NOMO-1 treated with dmso at 0.1 percent for 144 hours (cell line): ENCODE data around the gene CD27.
"Not testable (repeated sequence)": the region's sequence is repeated elsewhere in the genome, so short reads cannot be mapped to it uniquely, and the experiment has no call there.

Experiments
- DNase-seq: peaks from one replicate; lab custom pipeline; 2025; ENCODE audit not compliant: unreplicated experiment; lab: John Stamatoyannopoulos, UW

Gene CD27

DNA sequence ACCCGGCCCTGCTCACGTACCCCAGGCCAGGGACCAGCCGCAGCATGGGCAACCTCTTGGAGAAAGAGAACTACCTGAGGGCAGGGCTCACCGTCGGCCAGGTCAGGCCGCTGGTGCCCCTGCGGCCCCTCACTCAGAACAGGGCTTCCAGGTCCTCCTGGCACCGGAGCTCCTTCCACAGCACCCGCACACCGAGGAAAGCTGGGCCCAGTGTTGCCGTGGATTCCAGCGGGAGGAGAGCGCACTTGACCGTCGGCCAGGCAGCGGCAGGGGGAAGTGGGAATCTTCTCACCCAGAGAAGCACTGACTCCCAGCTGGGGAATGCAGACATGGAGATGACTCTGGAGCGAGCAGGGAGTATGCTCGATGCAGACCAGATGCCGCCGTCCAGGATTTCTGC is 33.7 kb downstream of the CD27 start:
- DNase-seq, result no peak

DNA sequence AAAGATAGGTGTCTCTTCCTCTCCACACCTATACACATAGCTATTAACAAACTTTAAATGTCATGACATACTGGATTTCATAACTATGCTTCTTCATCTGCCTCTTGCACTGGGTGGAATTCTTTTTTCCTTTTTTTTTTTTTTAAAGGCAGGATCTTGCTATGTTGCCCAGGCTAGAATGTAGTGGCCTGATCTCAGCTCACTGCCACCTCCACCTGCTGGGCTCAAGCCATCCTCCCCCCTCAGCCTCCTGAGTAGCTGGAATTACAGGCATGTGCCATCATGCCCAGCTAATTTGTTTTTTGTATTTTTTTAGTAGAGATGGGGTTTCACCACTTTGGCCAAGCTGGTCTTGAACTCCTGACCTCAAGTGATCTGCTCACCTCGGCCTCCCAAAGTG is 43.5 kb downstream of the CD27 start:
- no peak for DNase-seq

DNA sequence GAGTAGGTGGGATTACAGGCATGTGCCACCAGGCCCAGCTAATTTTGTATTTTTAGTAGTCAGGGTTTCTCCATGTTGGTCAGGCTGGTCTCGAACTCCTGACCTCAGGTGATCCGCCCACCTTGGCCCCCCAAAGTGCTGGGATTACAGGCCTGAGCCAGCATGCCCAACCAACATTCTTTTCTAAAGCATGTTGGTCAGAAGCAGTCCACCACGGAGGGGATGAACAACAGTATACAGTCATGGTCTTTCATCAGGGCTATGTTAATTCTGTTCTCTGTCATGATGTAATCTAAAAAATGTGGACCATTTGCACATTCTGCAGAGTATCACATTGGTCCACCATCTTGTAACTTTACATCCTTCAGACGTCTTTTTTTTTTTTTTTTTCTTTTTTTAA is 44.7 kb downstream of the CD27 start:
- DNase-seq, result no peak

GRCh38 chr12:6490673-6491072 is 45.9 kb downstream of the CD27 start:
- not testable (repeated sequence) for DNase-seq

- peak; percentile 96 for DNase-seq
Observed at GRCh38 chr12:6492838-6493496, 48.2 kb downstream of the CD27 start, which contains the start of gene MRPL51. MRPL51 (minus strand) TSS chr12:6493262; CDS start chr12:6493136, 126 bp downstream.

- peak; percentile 99 for DNase-seq
Observed at GRCh38 chr12:6493497-6494257, 48.9 kb downstream of the CD27 start, which contains the start of gene NCAPD2. NCAPD2 (plus strand) TSS chr12:6494102; CDS start chr12:6495099, 997 bp downstream.

DNA sequence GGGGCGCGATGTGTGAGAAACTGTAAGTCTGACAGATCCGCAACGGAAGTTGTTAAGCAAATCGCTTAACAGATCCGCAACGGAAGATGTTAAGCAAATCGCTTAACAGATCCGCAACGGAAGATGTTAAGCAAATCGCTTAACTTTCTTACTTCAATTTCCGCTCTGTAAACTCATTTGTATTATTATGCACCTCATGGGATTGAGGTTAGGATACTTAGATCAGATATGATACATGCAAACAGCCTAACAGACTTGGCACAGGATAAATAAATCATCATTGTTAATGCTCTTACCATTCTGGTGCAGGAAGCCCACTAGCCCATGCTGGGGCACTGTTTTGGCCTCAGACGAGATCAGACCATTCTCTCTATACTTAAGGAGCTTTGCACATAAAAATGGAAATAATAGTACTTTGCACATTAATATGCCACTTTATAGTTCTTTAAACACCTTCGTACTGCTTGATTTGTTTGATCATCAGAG is 49.5 kb downstream of the CD27 start:
- peak; percentile 23 for DNase-seq

DNA sequence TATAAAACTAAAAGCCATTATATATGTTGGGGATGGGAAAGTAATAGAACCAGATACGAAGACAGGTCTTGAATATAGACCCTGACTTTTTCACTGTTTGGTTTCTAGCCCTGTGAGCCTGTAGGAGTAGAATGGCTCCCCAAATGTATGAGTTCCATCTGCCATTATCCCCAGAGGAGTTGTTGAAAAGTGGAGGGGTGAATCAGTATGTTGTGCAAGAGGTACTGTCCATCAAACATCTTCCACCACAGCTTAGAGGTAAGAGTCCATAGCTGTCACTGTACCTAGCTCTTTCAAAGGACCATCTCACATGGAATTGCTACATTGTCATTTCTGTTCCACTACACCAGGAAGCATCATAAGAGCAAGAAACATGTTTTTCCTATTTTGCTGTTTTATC is 50.2 kb downstream of the CD27 start:
- DNase-seq, result no peak

DNA sequence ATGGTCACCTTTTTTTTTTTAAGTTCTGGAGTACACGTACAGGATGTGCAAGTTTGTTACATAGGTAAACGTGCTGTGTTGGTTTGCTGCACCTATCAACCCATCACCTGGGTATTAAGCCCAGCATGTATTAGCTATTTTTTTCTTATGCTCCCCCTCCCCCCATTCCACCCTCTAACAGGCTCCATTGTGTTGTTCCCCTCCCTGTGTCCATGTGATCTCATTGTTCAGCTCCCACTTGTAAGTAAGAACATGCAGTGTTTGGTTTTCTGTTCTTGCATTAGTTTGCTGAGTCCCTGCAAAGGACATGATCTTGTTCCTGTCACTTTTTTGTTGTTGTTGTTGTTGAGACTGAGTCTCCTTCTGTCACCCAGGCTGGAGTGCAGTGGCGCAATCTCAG is 52.5 kb downstream of the CD27 start:
- not testable (repeated sequence) for DNase-seq

- DNase-seq, result no peak
Observed at GRCh38 chr12:6500466-6500865, 55.7 kb downstream of the CD27 start.
